DOHH2 (cell line): ENCODE measurements around the gene PGAP1.

Source experiments
- H3F3A ChIP-seq: fragments of 200-600 bp; sonication (generic), shearing (Covaris generic); 2 replicates; pipeline ENCODE4 v1.6.0; 2016; ENCODE audit warnings: antibody characterized with exemption, mild to moderate bottlenecking; ENCODE audit not compliant: control insufficient read depth, insufficient read depth
- H3K27ac ChIP-seq: fragments of 200-600 bp; sonication (generic); 2 replicates; pipeline ENCODE4 v1.5.1; 2014; ENCODE audit warnings: low read depth, mild to moderate bottlenecking, low read length, moderate library complexity
- H3K27me3 ChIP-seq: fragments of 200-600 bp; sonication (generic); 2 replicates; pipeline ENCODE4 v1.6.1; 2014; ENCODE audit warnings: mild to moderate bottlenecking, low read length, mixed read lengths; ENCODE audit not compliant: control insufficient read depth
- H3K36me3 ChIP-seq: fragments of 200-600 bp; sonication (generic); 2 replicates; pipeline ENCODE4 v1.6.1; 2014; ENCODE audit warnings: mild to moderate bottlenecking, low read length, moderate library complexity, mixed read lengths; ENCODE audit not compliant: control insufficient read depth
- H3K4me1 ChIP-seq: fragments of 200-600 bp; sonication (generic); 2 replicates; pipeline ENCODE4 v1.6.1; 2014; ENCODE audit warnings: mild to moderate bottlenecking, low read length, mixed read lengths; ENCODE audit not compliant: control insufficient read depth
- H3K4me2 ChIP-seq: fragments of 200-600 bp; sonication (generic); 2 replicates; pipeline ENCODE4 v1.6.0; 2014; ENCODE audit warnings: mild to moderate bottlenecking, low read length, moderate library complexity
- H3K4me3 ChIP-seq: fragments of 200-600 bp; sonication (generic); 2 replicates; pipeline ENCODE4 v1.5.1; 2014; ENCODE audit warnings: mild to moderate bottlenecking, low read length, mixed read lengths
- H3K79me2 ChIP-seq: fragments of 200-600 bp; sonication (generic); 2 replicates; pipeline ENCODE4 v1.6.1; 2014; ENCODE audit warnings: mild to moderate bottlenecking, low read length, mixed read lengths; ENCODE audit not compliant: control insufficient read depth
- H3K9me2 ChIP-seq: fragments of 200-600 bp; sonication (generic); replicated peaks from 2 replicates; pipeline ENCODE4 v1.6.1; 2014; ENCODE audit warnings: mild to moderate bottlenecking, low read length, mixed read lengths; ENCODE audit not compliant: control insufficient read depth
- H3K9me3 ChIP-seq: fragments of 200-600 bp; sonication (generic); 2 replicates; pipeline ENCODE4 v1.6.1; 2014; ENCODE audit warnings: antibody characterized with exemption, low read length, mixed read lengths; ENCODE audit not compliant: control insufficient read depth, insufficient read depth
- H4K20me1 ChIP-seq: fragments of 200-600 bp; sonication (generic); 2 replicates; pipeline ENCODE4 v1.6.0; 2014; ENCODE audit warnings: low read depth, mild to moderate bottlenecking, antibody characterized with exemption, low read length, moderate library complexity; ENCODE audit not compliant: control insufficient read depth, insufficient read depth
- EZH2phosphoT487 ChIP-seq: fragments of 200-600 bp; sonication (generic); IDR thresholded peaks from 2 replicates; pipeline ENCODE4 v1.6.1; 2017; ENCODE audit warnings: borderline replicate concordance, mild to moderate bottlenecking, antibody characterized with exemption, low read length, moderate library complexity, mixed read lengths
- TF ChIP-seq, protein P1 (sequence below): fragments of 200-600 bp; sonication (generic); IDR thresholded peaks from one replicate; pipeline ENCODE4 v1.5.1; 2014; ENCODE audit warnings: antibody characterized with exemption, mild to moderate bottlenecking, low read depth, low read length; ENCODE audit not compliant: poor library complexity, severe bottlenecking

The PGAP1 gene

DNA sequence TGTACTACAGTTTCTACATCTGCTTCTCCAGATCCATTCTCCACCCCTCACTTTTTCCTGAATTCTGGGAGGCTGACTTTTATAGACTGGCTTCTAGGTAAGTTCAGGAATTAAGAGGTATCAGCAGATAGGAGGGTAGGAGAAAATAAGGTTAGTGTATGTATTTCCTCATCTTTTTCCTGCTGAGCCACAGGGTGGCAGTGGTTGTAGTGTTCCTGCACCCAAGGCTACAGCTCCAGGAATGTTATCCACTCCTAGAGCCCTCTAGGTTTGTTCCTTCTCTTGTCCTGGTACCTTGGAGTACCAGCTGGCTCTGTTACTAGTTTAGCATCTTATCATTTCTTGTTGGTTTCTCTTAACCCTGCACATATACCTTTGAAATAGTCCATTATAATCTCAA is 76.6 kb downstream of the PGAP1 start:
- H3K4me3 ChIP-seq: no peak overlapping the region
- H3K9me3 ChIP-seq: no peaks in the 10 kb centered on the region
- H3F3A ChIP-seq: no peaks in the 10 kb centered on the region
- H3K4me2 ChIP-seq: no peak overlapping the region
- no peaks in the 10 kb centered on the region for H3K36me3 ChIP-seq
- no peak overlapping the region for H3K27ac ChIP-seq
- TF ChIP-seq EZH2phosphoT487: no peak
- TF ChIP-seq, protein P1, sequence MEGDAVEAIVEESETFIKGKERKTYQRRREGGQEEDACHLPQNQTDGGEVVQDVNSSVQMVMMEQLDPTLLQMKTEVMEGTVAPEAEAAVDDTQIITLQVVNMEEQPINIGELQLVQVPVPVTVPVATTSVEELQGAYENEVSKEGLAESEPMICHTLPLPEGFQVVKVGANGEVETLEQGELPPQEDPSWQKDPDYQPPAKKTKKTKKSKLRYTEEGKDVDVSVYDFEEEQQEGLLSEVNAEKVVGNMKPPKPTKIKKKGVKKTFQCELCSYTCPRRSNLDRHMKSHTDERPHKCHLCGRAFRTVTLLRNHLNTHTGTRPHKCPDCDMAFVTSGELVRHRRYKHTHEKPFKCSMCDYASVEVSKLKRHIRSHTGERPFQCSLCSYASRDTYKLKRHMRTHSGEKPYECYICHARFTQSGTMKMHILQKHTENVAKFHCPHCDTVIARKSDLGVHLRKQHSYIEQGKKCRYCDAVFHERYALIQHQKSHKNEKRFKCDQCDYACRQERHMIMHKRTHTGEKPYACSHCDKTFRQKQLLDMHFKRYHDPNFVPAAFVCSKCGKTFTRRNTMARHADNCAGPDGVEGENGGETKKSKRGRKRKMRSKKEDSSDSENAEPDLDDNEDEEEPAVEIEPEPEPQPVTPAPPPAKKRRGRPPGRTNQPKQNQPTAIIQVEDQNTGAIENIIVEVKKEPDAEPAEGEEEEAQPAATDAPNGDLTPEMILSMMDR: peak; percentile 24
- no peaks in the 10 kb centered on the region for H3K79me2 ChIP-seq
- no peaks in the 10 kb centered on the region for H4K20me1 ChIP-seq
- H3K9me2 ChIP-seq: no peaks in the 10 kb centered on the region
- no peaks in the 10 kb centered on the region for H3K4me1 ChIP-seq
- H3K27me3 ChIP-seq: no peaks in the 10 kb centered on the region

DNA sequence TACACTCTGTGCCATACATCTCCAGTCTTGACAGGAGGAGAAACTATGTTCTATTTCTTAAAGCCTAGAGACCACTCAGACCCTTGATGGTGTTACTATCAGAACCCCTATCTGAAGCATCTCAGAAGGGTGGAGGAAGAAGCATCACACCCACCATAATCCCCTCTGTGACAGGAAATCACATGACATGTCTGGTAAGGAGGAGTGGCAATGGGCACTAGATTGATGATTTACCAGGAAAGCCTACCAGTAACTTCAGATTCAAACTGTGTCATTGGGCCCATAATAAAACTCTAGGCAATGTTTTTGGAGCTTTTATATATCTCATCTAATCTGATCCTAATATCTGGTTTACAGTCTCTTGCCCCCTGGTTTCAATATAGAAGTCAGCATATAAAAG is 80.2 kb downstream of the PGAP1 start:
- Histone ChIP-seq H3F3A (no peaks in the 10 kb centered on the region), H3K9me3 (no peaks in the 10 kb centered on the region), H3K27me3 (no peaks in the 10 kb centered on the region), H3K9me2 (no peaks in the 10 kb centered on the region), H3K79me2 (no peaks in the 10 kb centered on the region), H4K20me1 (no peaks in the 10 kb centered on the region), H3K4me1 (no peaks in the 10 kb centered on the region), H3K36me3 (no peaks in the 10 kb centered on the region), H3K4me3 (no peak overlapping the region), H3K4me2 (no peak overlapping the region), H3K27ac (no peak overlapping the region)
- TF ChIP-seq, protein P1: no peak
- no peak for TF ChIP-seq EZH2phosphoT487

DNA sequence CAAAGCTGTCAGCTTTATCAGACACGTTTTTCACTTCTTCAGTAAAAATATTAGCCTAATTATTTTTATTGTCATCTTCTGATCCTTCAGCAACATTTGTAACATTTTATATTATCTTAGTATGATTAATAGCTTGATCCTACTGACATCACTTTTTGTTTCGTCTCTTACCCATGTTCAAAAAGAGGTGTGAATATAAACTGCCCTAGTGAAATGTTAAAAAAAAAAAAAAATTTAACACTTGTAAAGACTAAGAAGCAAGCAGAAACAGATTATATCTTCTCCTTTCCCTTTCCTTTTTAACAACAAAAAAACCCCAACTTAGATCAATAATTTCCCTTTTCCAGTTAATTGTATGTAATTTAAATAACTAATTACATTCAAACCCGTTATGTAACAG is 81.1 kb downstream of the PGAP1 start:
- no peak overlapping the region for H3K4me2 ChIP-seq
- H3K9me3 ChIP-seq: no peaks in the 10 kb centered on the region
- no peak overlapping the region for H3K4me3 ChIP-seq
- no peaks in the 10 kb centered on the region for H4K20me1 ChIP-seq
- H3F3A ChIP-seq: no peaks in the 10 kb centered on the region; the same call in 1 of the 2 replicates
- H3K79me2 ChIP-seq: no peaks in the 10 kb centered on the region
- no peak overlapping the region for H3K27ac ChIP-seq
- peaks cover 8% of the 10 kb centered on the region; the same call in 1 of the 2 replicates for H3K36me3 ChIP-seq
- TF ChIP-seq, protein P1: no peak
- TF ChIP-seq EZH2phosphoT487: no peak
- H3K4me1 ChIP-seq: no peaks in the 10 kb centered on the region
- H3K27me3 ChIP-seq: no peaks in the 10 kb centered on the region
- no peaks in the 10 kb centered on the region for H3K9me2 ChIP-seq
